HepG2 (cell line): ENCODE data around the gene TNS4. TPM values are rescaled to one million over a fixed set of nuclear protein-coding genes. Genes with fewer than 3 reads are reported as not detected.

ENCODE experiments used
- ARID2 ChIP-seq: sonication (generic); formaldehyde crosslinking; IDR thresholded peaks from 2 replicates; pipeline ENCODE4 v1.8.1; 2022; ENCODE audit warnings: mild to moderate bottlenecking, missing genetic modification reagents, borderline replicate concordance
- ELF3 ChIP-seq: IDR thresholded peaks from 2 replicates; pipeline ENCODE4 v1.6.1; 2016; ENCODE audit warnings: missing genetic modification reagents, missing compliant biosample characterization
- FOXA3 ChIP-seq: IDR thresholded peaks from 2 replicates; pipeline ENCODE4 v1.6.1; 2016; ENCODE audit warnings: missing genetic modification reagents, missing compliant biosample characterization
- FOXO1 ChIP-seq: sonication (generic); formaldehyde crosslinking; IDR thresholded peaks from 2 replicates; pipeline ENCODE4 v1.4.0; 2020; ENCODE audit warnings: missing genetic modification reagents
- GMEB1 ChIP-seq: sonication (generic); formaldehyde crosslinking; IDR thresholded peaks from 2 replicates; pipeline ENCODE4 v1.5.1; 2020; ENCODE audit warnings: missing genetic modification reagents, mild to moderate bottlenecking, borderline replicate concordance
- MEF2D ChIP-seq: sonication (generic); formaldehyde crosslinking; IDR thresholded peaks from 2 replicates; pipeline ENCODE4 v1.5.1; 2020; ENCODE audit warnings: mild to moderate bottlenecking, missing genetic modification reagents
- MTA1 ChIP-seq: sonication (generic); formaldehyde crosslinking; IDR thresholded peaks from 2 replicates; pipeline ENCODE4 v1.4.0; 2020; ENCODE audit warnings: missing genetic modification reagents, mild to moderate bottlenecking, borderline replicate concordance
- NCOR1 ChIP-seq: fragments of 200-600 bp; sonication (generic); IDR thresholded peaks from 2 replicates; pipeline ENCODE4 v1.7.0; 2017; ENCODE audit warnings: antibody characterized with exemption, low read length, borderline replicate concordance
- PAXIP1 ChIP-seq: sonication (generic); formaldehyde crosslinking; conservative IDR thresholded peaks from 2 replicates; pipeline ENCODE4 v1.4.0; 2020; ENCODE audit warnings: mild to moderate bottlenecking, missing genetic modification reagents, moderate library complexity
- SMAD9 ChIP-seq: sonication (generic); formaldehyde crosslinking; IDR thresholded peaks from 2 replicates; pipeline ENCODE4 v1.5.1; 2020; ENCODE audit warnings: mild to moderate bottlenecking, missing genetic modification reagents
- TCF7 ChIP-seq: sonication (generic); IDR thresholded peaks from 2 replicates; pipeline ENCODE4 v1.6.1; 2016; ENCODE audit warnings: antibody characterized with exemption, low read depth
- ZBTB21 ChIP-seq: sonication (generic); formaldehyde crosslinking; IDR thresholded peaks from 2 replicates; pipeline ENCODE4 v1.4.0; 2020; ENCODE audit warnings: missing genetic modification reagents
- ZNF318 ChIP-seq: sonication (generic); formaldehyde crosslinking; IDR thresholded peaks from 2 replicates; pipeline ENCODE4 v1.4.0; 2020; ENCODE audit warnings: mild to moderate bottlenecking, missing genetic modification reagents
- ZNF564 ChIP-seq: sonication (generic); formaldehyde crosslinking; IDR thresholded peaks from 2 replicates; pipeline ENCODE4 v1.8.1; 2023; ENCODE audit warnings: mild to moderate bottlenecking, missing genetic modification reagents
- ZNF629 ChIP-seq: sonication (generic); formaldehyde crosslinking; conservative IDR thresholded peaks from 2 replicates; pipeline ENCODE4 v1.5.0; 2020; ENCODE audit warnings: missing genetic modification reagents
- ZNF766 ChIP-seq: sonication (generic); formaldehyde crosslinking; IDR thresholded peaks from 2 replicates; pipeline ENCODE4 v1.5.0; 2020; ENCODE audit warnings: missing genetic modification reagents, borderline replicate concordance
- ZNF879 ChIP-seq: sonication (generic); formaldehyde crosslinking; IDR thresholded peaks from 2 replicates; pipeline ENCODE4 v1.8.1; 2023; ENCODE audit warnings: missing genetic modification reagents
- polyA plus RNA-seq, 8 experiments: library from polyadenylated mRNA; depleted of rRNA in 3 of 8; stranded (reverse) in 7 of 8; unstranded in 1 of 8; fragments of >200 nt; fragmentation: Illumina TruSeq in 4 of 8; extraction: Trizol in 4 of 8; gene quantifications; 2 replicates each; pipeline versions ENCODE4 v1.2.1 to v1.2.3, GENCODE V29; 2011 to 2016; ENCODE audit warnings: low read depth in 4 of 8, missing spikeins in 1 of 8, mixed read lengths in 1 of 8; ENCODE audit not compliant: insufficient read depth in 1 of 8
- total RNA-seq, 5 experiments: library from RNA; depleted of rRNA; stranded (reverse); fragments of >200 nt; fragmentation: Illumina TruSeq; extraction: Trizol; gene quantifications; 2 replicates each; pipeline ENCODE4 v1.2.3, GENCODE V29; 2016; ENCODE audit warnings: low read depth in 1 of 5

TNS4 gene
- total and polyA plus RNA-seq, 2 of the 13 experiments (the other 11 are each of a cell fraction or from before 2014, with no cell fraction given) = 0.58 to 2.1 TPM

GRCh38 chr17:40499551-40500189 lies 1.8 kb downstream of the TNS4 start (continued):
- TF ChIP-seq MTA1 (CRISPR knock-in tag) (no peak), ZNF629 (CRISPR knock-in tag) (peak; percentile 98), SMAD9 (CRISPR knock-in tag) (peak; percentile 78; the same call in 1 of the 2 replicates), FOXA3 (no peak), ZNF766 (CRISPR knock-in tag) (no peak), GMEB1 (no peak), NCOR1 (no peak), ZNF564 (CRISPR knock-in tag) (no peak), TCF7 (no peak), MEF2D (CRISPR knock-in tag) (peak; percentile 88), ARID2 (CRISPR knock-in tag) (no peak), ZNF879 (CRISPR knock-in tag) (no peak), FOXO1 (CRISPR knock-in tag) (no peak), ELF3 (peak; percentile 41; the same call in 1 of the 2 replicates), ZNF318 (CRISPR knock-in tag) (no peak), ZBTB21 (no peak), PAXIP1 (CRISPR knock-in tag) (0 out of 2 replicates have a peak, but pooled peaks have one; percentile 24)
